CD4-positive, alpha-beta T cell treated with Interleukin-4 for 4 hours (primary cell): ENCODE data around the gene MSMB.
"Not testable (repeated sequence)": the region's sequence is repeated elsewhere in the genome, so short reads cannot be mapped to it uniquely, and the experiment has no call there.

Source experiments
- DNase-seq: peaks from one replicate; pipeline ENCODE4 v3.0.0-alpha.2; 2020

Gene MSMB

DNA sequence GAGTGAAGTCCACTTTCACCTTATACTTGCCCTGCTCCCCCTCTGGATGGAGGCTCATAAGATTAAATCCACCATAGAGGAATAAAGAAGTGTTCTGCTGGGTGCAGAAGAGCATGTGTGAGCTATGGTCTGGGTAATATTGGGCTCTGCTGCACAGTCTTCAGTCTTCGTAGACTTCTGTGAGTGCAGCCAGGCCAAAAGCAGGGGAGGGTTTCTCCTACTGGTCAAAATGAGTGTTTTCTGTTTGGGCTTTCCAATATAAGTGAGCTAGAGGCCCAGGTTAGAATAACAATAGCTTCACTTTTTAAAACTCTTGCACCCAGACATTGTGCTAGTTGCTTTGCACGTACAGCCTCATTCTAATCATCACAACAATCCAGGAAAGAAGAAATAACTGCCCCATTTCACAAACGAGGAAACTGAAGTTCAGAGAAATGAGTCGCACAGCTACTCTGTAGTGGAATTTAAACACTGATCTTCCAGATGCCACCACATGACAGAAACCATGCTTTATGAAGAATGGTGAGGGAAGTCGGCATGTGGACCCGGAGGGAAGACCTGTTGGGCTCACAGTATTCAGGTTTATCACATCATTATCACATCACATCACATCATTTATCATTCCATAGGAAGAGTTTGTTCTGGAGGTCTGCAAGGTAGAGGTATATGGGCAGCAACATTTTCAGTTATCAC lies 23.8 kb upstream of the MSMB start:
- DNase-seq: no peak

DNA sequence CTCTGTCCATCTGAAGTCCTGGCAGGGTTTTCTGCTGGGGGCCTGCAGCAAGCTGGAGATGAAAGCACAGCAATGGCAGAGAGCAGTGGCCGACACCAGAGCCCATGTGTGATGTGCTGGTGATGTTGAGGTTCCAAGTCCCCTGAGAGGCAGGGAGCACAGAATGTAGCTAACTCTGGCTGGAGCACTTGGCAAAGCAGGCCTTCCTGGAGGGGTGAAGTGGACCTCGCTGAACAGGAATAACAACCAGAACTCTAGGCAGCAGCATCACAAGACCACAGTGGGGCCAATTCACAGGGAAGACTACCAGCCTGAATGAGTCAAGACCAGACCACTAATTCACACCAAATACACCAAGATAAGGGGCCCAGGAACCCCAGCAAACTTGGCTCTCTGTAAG lies 22.8 kb upstream of the MSMB start:
- DNase-seq: no peak

GRCh38 chr10:46068117-46068516 lies 22.0 kb upstream of the MSMB start:
- no peak for DNase-seq

GRCh38 chr10:46064269-46064817 lies 18.3 kb upstream of the MSMB start:
- DNase-seq: no peak

DNA sequence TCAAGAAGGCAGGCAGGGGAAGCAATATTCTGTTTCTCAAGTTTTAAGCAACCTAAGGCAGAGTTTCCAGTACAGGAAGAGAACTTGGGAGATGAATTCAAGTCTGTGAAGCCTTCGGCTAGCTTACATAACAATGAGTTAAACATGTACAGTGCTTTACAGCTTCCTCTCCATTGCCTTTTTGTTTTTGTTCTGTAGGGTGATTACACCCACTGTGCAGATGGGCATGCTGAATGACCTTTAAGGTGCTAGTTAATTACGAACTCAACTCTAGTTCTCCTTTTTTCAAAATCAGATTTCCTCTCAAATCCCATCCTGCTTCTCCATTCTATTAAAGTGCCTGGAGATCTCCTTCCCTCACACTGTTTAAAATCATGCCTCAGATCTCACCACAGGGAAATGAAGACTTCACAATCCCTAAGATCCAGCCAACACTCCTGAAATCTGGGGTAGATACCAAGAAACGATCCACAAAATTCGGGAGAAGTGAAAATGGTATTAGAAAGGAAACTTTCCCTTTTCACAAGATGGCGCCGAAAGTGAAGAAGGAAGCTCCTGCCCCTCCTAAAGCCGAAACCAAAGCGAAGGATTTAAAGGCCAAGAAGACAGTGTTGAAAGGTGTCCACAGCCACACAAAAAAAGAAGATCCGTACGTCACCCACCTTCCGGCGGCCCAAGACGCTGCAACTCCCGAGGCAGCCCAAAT lies 16.8 kb upstream of the MSMB start:
- DNase-seq: no peak

DNA sequence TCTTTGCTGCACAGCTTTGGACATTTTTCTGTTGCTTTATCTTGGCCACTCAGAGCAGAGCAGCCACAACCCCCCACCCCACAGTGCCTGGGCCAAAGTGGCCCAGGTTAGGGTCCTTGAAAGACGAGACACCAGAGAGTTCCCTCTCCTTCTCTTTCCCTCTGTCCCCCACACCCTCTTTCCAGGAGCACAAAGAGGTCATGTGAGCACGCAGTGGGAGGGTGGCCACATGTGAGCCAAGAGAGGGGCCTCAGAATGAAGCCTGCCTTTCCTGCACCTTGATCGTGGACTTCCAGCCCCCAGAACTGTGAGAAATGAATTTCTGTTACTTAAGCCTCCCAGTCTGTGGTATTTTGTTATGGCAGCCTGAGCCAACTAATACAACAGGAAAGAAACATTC lies 14.6 kb upstream of the MSMB start:
- DNase-seq: no peak

DNA sequence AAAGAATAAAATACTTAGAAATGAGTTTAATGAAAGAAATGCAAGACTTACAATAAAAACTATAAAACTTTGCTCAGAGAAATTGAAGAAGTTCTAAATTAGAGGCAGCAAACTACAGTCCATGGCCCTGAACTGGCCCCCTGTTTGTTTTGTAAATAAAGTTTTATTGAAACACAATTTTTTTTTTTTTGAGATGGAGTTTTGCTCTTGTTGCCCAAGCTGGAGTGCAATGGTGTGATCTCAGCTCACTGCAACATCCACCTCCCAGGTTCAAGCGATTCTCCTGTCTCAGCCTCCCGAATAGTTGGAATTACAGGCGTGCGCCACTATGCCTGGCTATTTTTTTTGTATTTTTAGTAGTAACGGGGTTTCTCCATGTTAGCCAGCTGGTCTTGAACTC lies 11.9 kb upstream of the MSMB start:
- DNase-seq: not testable (repeated sequence)

DNA sequence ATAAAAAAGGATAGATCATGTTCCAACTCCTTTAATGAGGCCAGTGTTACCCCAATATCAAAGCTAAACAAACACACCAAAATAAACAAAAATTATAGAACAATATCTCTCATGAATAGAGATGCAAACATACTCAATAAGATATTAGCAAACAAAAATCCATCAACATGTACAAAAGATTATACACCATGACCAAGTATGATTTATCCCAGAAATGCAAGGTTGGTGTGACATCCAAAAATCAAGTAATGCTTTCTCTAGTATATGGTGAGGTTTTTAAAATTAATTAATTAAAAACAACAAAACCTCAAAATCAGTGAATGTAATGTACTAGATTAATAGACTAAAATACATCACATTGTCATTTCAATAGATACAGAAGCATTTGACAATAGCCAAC lies 11.0 kb upstream of the MSMB start:
- DNase-seq: no peak

GRCh38 chr10:46055771-46056170 lies 9.7 kb upstream of the MSMB start:
- no peak for DNase-seq

GRCh38 chr10:46053534-46054434 lies 7.7 kb upstream of the MSMB start:
- no peak for DNase-seq

GRCh38 chr10:46052791-46053375 lies 6.8 kb upstream of the MSMB start:
- no peak for DNase-seq

GRCh38 chr10:46052057-46052790 lies 6.2 kb upstream of the MSMB start:
- DNase-seq: no peak

DNA sequence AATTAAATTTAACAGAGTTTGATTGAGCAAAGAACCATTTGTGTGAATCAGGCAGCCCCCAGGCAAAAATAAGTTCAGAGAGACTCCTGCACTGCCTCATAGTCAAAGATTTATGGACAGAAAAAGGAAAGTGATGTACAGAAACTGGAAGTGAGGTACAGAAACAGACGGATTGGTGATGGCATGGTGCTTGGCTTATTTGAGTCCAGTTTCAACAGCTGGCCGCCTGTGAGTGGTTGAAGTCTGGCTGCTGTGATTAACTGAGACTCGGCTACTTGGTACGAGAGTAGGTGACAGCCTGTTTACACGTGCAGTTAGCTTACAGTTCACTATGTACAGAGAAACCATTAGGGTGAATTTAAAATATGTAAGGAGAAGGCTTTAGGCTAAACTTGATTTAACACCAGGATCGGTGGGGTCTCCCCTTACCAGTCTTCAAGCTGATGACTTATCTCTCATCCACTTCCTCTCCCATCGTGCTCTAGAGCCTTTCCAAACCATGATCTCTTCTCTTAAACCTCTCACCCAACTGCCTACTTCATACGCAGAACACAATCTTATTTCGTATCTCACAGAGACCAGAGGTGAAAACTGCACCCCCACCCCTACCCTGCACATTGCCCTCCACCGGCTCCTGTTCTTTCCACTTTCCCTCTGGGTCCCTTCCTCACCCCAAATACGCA lies 5.0 kb upstream of the MSMB start:
- DNase-seq: no peak

- DNase-seq: not testable (repeated sequence)
Observed at GRCh38 chr10:46049497-46049831, 3.4 kb upstream of the MSMB start.

DNA sequence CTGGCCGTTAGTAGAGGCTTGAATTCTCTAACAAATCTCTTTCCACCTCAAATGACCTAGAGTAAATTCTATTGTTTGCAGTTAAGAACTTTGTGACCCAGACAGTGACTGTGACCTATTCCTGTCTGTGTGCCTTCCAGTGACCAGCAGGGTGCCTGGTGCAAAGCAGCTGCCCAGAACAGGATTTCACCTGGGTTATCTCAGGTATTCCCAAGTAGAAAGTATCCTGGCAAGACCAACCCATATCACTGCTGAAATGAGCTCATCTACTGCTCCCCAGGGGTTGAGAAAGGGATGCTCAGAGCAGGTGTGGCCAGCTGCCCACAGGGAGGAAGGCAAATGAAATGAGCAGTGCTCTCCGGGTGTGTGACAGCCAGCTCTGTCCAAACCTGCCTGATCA lies 2.1 kb upstream of the MSMB start:
- no peak for DNase-seq

DNA sequence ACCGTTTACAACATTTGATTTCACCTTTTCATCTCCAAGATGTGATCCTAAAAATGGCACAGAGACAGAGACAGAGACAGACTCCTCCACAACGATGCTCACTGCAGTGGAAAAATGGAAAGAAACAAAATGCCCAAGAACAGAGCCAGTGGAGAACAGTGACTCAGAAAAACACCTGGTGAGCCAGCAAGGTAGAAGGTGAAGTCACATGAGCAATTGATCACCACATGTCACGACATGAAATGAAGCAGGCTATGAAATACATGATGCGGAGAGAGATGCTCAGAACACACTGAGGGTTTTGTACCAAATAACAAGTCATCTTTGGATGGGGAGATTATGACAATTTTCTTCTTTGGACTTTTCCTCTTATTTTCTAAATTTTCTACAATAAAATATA lies 3.5 kb downstream of the MSMB start:
- no peak for DNase-seq

DNA sequence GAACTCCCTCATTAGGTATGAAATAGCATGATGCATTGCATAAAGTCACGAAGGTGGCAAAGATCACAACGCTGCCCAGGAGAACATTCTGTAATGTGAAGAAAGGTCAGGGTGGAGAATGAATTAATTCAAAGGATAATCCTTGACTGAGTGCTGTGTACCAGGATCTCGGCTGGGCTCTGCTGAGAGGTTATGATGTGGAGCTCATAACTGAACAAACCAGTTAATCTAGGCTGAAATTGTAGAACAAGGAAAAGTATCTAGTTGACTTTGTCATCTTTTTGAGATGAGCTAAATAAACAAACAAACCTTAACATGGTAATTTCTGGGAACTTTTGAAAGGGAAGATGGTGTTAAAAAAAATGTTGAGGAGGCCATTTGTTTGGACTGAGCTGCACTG lies 6.1 kb downstream of the MSMB start:
- DNase-seq: no peak

DNA sequence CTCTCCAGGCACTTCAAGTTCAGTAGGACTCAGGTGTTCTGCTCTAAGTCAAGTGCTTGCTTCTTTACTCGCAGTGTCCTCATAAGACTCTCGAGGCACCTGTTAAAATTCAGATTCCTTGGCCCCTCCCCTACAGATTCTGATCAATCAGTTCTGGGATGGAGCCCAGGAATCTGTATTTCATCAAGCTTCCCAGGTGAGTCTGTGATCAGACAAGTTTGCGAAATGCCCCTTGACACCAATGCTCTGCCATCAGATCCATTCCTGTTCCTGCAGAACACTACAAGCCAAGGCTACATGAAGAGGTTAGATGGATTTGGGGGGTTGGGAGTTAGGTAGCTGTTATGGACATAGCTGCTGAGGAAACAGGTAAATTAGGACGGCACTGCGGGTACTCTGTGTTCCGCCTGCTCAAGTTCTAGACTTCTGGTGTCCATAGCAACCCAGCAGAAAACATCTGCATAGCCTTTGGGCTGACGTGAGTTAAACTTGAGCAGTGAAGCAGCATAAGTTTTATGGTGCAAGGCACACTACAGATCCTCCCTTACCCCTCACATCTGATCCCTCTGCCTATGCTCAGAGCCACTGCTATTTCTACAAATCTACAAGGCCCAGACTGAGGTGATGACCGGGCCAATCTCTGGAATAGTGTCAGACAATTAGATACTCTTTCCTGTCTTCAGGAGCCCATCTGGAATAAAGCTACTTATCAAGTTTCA lies 8.8 kb downstream of the MSMB start:
- no peak for DNase-seq

DNA sequence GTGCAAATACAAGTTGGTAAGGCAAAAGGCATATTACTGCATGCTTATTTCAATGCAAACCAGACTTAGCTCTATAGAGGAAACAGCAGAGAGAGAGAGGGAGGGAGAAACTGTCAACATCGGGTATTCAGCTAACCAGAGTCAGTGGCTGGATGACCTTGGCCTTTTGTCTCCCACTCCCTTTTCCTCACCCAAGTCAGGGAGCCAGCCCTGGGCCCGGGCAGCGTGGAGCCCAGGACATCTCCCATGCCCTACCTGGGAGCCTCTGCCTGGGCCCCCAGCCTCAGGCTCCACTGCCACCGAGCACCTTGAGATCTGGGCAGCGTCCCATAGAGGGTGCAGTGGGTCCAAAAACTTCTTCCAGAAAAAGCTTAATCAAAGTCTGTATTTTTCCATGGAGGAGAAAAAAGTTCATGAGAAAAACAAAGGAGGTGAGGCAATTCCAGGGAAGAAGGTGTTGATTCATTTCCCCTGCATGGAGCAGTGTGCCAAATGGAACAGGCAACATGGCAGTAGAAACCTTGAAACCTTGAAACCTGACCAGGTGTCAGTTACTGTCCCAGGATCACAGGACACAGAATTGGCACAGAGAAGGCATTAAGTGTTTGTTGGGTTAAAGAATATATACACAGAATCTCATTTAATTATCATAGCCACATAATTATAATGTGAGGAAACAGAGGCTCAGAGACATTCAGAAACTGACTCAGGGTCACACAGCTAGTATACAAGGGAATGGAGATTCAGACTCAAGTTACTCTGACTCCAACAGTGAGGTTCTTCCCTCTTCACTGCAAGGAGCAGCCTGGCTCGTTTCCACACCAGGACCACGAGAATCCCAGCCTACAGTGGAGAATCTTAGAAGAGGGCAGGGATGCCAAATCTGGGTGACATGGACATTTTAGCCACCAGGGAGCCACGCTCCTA lies 9.9 kb downstream of the MSMB start:
- DNase-seq: no peak

DNA sequence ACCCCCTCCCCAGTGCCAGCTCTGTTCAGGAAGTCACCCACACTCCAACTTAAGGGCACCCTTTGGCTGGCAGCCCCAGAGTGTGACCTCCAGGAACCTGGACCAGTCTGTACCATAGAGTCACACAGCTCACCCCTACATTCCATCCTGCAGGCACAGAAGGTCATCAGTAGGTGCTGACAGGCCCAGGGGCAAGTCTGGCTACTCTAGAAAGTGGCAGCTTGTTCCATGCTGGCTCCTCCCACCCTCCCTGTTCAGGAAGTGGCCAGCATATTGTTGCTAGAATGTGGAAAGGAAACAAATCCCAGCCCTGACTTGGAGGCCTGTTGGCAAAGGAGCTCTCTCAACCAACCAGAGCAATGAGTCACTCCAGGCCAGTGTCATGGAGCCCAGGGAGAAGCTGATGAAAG lies 12.5 kb downstream of the MSMB start:
- no peak for DNase-seq
